ENCODE data around the gene EIPR1. TPM values are rescaled to one million over a fixed set of nuclear protein-coding genes. Genes with fewer than 3 reads are reported as not detected.

The EIPR1 gene
- total RNA-seq, 4 donors from 2014 or later = 13.1 to 41.0 (median 27.4) TPM

GRCh38 chr2:3217646-3218045 is 160.0 kb downstream of the EIPR1 start:
- no peaks in the 10 kb centered on the region for H3K27me3 ChIP-seq
- H3K4me3 ChIP-seq = no peak overlapping the region
- no peak overlapping the region for H3K27ac ChIP-seq
- no peaks in the 10 kb centered on the region for H3K9me3 ChIP-seq
- in situ Hi-C loops (cut with MboI; ENCODE audit: low pct_ligation_motif_present in 1 of 4, low pct_unique_long_range_greater_than_20kb in 1 of 4, low sequenced_read_pairs in 3 of 4) (no loop called here), intact Hi-C loops (cut with DNase I; ENCODE audit: low total_unique reads) (no loop called here)
- peaks cover 0 to 4% (median 0%) of the 10 kb centered on the region in 4 donors for H3K36me3 ChIP-seq
- no peak for DNase-seq
- TF ChIP-seq POLR2AphosphoS5 (IDR thresholded peaks at IDR 0.05) (no peak), CTCF (IDR thresholded peaks at IDR 0.05) (no peak), POLR2A (IDR thresholded peaks at IDR 0.05) (no peak), EP300 (IDR thresholded peaks at IDR 0.05; ENCODE audit: low read depth) (no peak)
- WGBS, 2 donors (ENCODE audit: low coverage in 1 of 2) = 92 to 100% methylated on average over 1 to 6 of the region's 7 CpGs
- no peaks in the 10 kb centered on the region for H3K4me1 ChIP-seq

- TF ChIP-seq POLR2AphosphoS5 (IDR thresholded peaks at IDR 0.05) (no peak), POLR2A (IDR thresholded peaks at IDR 0.05) (no peak)
- no peaks in the 10 kb centered on the region for H3K4me1 ChIP-seq
- in situ Hi-C loops (cut with MboI; ENCODE audit: low pct_ligation_motif_present in 1 of 4, low pct_unique_long_range_greater_than_20kb in 1 of 4, low sequenced_read_pairs in 3 of 4) (no loop called here), intact Hi-C loops (cut with DNase I; ENCODE audit: low total_unique reads) (no loop called here)
- 86 to 88% methylated on average over 5 to 7 of the region's 7 CpGs for WGBS, 2 donors (ENCODE audit: low coverage in 1 of 2)
- H3K9me3 ChIP-seq = no peaks in the 10 kb centered on the region
- no peak overlapping the region for H3K27ac ChIP-seq
- H3K36me3 ChIP-seq = peaks cover 0 to 4% (median 0%) of the 10 kb centered on the region in 4 donors
- no peak for DNase-seq
- H3K4me3 ChIP-seq = no peak overlapping the region
- no peaks in the 10 kb centered on the region for H3K27me3 ChIP-seq
Observed at GRCh38 chr2:3216841-3217495, 160.7 kb downstream of the EIPR1 start.

GRCh38 chr2:3214806-3215404 is 162.7 kb downstream of the EIPR1 start:
- H3K9me3 ChIP-seq = no peaks in the 10 kb centered on the region
- peaks cover 0 to 4% (median 0%) of the 10 kb centered on the region in 4 donors for H3K36me3 ChIP-seq
- TF ChIP-seq CTCF (IDR thresholded peaks at IDR 0.05) = no peak
- TF ChIP-seq POLR2AphosphoS5 (IDR thresholded peaks at IDR 0.05) = no peak
- no peak for TF ChIP-seq POLR2A (IDR thresholded peaks at IDR 0.05)
- TF ChIP-seq EP300 (IDR thresholded peaks at IDR 0.05; ENCODE audit: low read depth) = no peak
- no peak for DNase-seq
- 79 to 81% methylated on average over 6 to 10 of the region's 10 CpGs for WGBS, 2 donors (ENCODE audit: low coverage in 1 of 2)
- H3K27me3 ChIP-seq = no peaks in the 10 kb centered on the region
- intact Hi-C loops (cut with DNase I; ENCODE audit: low total_unique reads) = no loop called here
- H3K27ac ChIP-seq = no peak overlapping the region
- in situ Hi-C loops (cut with MboI; ENCODE audit: low pct_ligation_motif_present in 1 of 4, low pct_unique_long_range_greater_than_20kb in 1 of 4, low sequenced_read_pairs in 3 of 4) = no loop called here
- H3K4me3 ChIP-seq = no peak overlapping the region
- H3K4me1 ChIP-seq = no peaks in the 10 kb centered on the region

GRCh38 chr2:3214065-3214464 is 163.6 kb downstream of the EIPR1 start:
- H3K27me3 ChIP-seq = no peaks in the 10 kb centered on the region
- no peak overlapping the region for H3K27ac ChIP-seq
- in situ Hi-C loops (cut with MboI; ENCODE audit: low pct_ligation_motif_present in 1 of 4, low pct_unique_long_range_greater_than_20kb in 1 of 4, low sequenced_read_pairs in 3 of 4) (no loop called here), intact Hi-C loops (cut with DNase I; ENCODE audit: low total_unique reads) (no loop called here)
- no peaks in the 10 kb centered on the region for H3K9me3 ChIP-seq
- 87 to 89% methylated on average over 5 to 7 of the region's 7 CpGs for WGBS, 2 donors (ENCODE audit: low coverage in 1 of 2)
- TF ChIP-seq POLR2A (IDR thresholded peaks at IDR 0.05) (no peak), POLR2AphosphoS5 (IDR thresholded peaks at IDR 0.05) (no peak), EP300 (IDR thresholded peaks at IDR 0.05; ENCODE audit: low read depth) (no peak), CTCF (IDR thresholded peaks at IDR 0.05) (no peak)
- peaks cover 0 to 4% (median 0%) of the 10 kb centered on the region in 4 donors for H3K36me3 ChIP-seq
- no peak for DNase-seq
- H3K4me3 ChIP-seq = no peak overlapping the region
- no peaks in the 10 kb centered on the region for H3K4me1 ChIP-seq
